ENCODE measurements around the gene UBR3.

UBR3 gene

DNA sequence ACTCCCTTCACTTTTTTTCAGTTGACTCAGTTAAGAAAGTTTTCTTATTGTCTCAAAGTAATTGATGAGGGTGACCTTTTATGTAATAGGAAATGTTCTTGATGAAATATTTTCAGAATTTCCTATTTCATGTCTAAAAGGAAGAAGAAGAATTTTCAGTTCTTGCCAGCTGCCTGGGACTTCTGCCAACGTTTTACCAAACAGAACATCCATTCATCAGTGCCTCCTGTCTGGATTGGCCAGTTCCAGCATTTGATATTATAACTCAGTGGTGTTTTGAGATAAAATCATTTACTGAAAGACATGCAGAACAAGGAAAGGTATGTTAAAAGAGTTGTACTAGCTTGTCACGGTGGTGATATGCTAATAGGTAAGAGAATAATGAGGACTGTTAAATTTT, 246.0 kb downstream of the UBR3 start:
- Histone ChIP-seq H3K4me3 (ENCODE audit: low read length) (no peak overlapping the region), H3K4me1 (ENCODE audit: insufficient read depth, low read length) (peaks cover 23% of the 10 kb centered on the region; the same call in 1 of the 2 replicates), H3K9ac (ENCODE audit: low read depth, low read length) (no peak overlapping the region), H3K27me3 (ENCODE audit: insufficient read depth, low read length) (no peaks in the 10 kb centered on the region), H3K27ac (ENCODE audit: low read length) (no peak overlapping the region), H3K9me3 (ENCODE audit: insufficient read depth, low read depth, low read length) (peaks cover 15% of the 10 kb centered on the region; the same call in 1 of the 2 replicates), H3K36me3 (ENCODE audit: insufficient read depth, low read depth, low read length) (peaks cover 22% of the 10 kb centered on the region; the same call in 1 of the 2 replicates)

DNA sequence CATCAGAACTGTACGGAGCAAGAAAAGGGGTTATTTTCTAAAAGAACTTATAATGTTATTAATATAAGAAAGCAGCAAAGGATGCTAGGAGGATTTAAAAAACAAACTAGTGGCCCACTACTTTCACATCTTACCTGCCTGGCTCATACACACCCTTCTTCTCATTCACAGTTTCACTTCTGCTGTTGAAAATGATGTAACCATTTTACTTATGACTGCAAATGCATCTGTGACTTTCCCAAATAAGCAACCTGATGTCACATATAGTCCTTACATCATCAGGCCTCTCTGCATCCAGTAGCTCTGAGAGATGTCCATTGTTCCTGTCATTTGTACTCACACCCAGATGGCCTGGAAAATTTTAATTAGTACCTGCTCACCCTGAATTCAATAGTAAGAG, 248.9 kb downstream of the UBR3 start:
- H3K4me1 ChIP-seq (ENCODE audit: insufficient read depth, low read length): peaks cover 39% of the 10 kb centered on the region
- H3K36me3 ChIP-seq (ENCODE audit: insufficient read depth, low read depth, low read length): peaks cover 5% of the 10 kb centered on the region; the same call in 1 of the 2 replicates
- no peak overlapping the region for H3K4me3 ChIP-seq (ENCODE audit: low read length)
- no peak overlapping the region for H3K9ac ChIP-seq (ENCODE audit: low read depth, low read length)
- H3K9me3 ChIP-seq (ENCODE audit: insufficient read depth, low read depth, low read length): peaks cover 6% of the 10 kb centered on the region; the same call in 1 of the 2 replicates
- no peak overlapping the region for H3K27ac ChIP-seq (ENCODE audit: low read length)
- H3K27me3 ChIP-seq (ENCODE audit: insufficient read depth, low read length): no peaks in the 10 kb centered on the region

DNA sequence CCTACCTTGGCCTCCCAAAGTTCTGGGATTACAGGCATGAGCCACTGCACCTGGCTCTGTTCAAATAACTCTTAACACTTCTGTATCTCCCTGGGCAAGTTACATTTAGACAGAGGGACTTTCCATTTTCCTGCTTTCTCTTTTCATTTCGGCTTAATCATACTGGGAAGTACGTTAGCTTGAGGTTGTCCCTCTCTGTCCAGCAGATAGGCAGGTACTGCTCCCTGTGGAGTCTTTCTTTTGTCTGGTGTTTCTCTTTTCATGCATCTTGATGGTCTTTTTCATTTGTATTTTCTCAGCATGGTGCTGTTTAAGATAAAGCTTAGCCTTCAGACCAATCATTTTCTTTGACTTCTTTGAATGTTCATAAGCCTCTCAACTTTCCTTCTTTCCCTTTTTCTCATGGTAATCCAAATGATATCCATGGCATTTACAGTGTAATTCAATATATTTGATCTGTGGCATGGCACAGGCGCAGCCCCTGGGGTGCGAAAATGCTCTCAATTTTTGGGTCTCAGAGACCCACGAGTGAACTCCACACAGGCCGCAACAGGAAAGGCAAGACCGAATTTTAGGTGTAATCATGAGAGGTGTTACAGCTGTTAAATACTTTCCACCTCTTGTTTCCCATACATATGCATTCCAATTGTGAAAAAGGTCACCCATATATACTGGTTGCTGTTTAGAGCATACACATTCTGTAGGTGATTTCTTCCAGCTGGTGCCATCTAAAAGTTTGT, 250.7 kb downstream of the UBR3 start:
- Histone ChIP-seq H3K9me3 (ENCODE audit: insufficient read depth, low read depth, low read length) (no peaks in the 10 kb centered on the region), H3K27ac (ENCODE audit: low read length) (peak overlapping the region; percentile 16), H3K36me3 (ENCODE audit: insufficient read depth, low read depth, low read length) (no peaks in the 10 kb centered on the region), H3K9ac (ENCODE audit: low read depth, low read length) (no peak overlapping the region), H3K4me3 (ENCODE audit: low read length) (no peak overlapping the region), H3K4me1 (ENCODE audit: insufficient read depth, low read length) (peaks cover 40% of the 10 kb centered on the region), H3K27me3 (ENCODE audit: insufficient read depth, low read length) (no peaks in the 10 kb centered on the region)

DNA sequence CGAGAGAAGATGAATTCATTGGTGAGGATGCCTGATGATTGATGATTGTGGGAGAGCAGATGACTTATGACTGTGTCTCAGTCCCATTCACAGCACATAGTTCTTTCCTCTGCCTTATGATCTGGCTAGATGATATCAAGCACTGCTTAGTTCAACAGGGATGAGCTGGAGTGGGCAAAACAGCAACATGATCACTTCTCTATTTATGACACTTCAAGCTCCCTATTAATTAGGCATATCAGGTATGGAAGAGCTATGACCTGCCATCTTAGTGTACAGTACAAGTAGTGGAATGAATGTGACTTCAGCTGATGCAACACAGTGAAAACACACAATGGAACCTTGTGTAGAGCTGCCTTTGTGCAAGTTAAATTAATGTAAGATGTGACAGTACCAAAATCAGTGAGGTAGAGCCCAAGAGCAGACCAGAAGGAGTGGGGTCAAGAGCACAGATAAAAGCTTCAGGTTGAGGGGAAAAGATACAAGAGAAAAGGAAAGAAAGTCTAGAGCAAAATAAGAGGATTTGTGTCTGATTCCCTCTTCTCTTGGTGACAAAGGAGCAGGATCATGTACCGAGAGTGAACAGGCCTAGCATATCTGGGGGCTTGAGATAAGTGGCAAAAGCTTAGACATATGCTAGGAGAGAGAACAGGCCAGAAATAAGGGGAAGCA, 257.7 kb downstream of the UBR3 start:
- Histone ChIP-seq H3K36me3 (ENCODE audit: insufficient read depth, low read depth, low read length) (no peaks in the 10 kb centered on the region), H3K4me3 (ENCODE audit: low read length) (no peak overlapping the region), H3K9ac (ENCODE audit: low read depth, low read length) (peak overlapping the region; percentile 23; the same call in 1 of the 2 replicates), H3K4me1 (ENCODE audit: insufficient read depth, low read length) (peaks cover 47% of the 10 kb centered on the region), H3K27ac (ENCODE audit: low read length) (peak overlapping the region; percentile 6), H3K27me3 (ENCODE audit: insufficient read depth, low read length) (no peaks in the 10 kb centered on the region), H3K9me3 (ENCODE audit: insufficient read depth, low read depth, low read length) (no peaks in the 10 kb centered on the region)

DNA sequence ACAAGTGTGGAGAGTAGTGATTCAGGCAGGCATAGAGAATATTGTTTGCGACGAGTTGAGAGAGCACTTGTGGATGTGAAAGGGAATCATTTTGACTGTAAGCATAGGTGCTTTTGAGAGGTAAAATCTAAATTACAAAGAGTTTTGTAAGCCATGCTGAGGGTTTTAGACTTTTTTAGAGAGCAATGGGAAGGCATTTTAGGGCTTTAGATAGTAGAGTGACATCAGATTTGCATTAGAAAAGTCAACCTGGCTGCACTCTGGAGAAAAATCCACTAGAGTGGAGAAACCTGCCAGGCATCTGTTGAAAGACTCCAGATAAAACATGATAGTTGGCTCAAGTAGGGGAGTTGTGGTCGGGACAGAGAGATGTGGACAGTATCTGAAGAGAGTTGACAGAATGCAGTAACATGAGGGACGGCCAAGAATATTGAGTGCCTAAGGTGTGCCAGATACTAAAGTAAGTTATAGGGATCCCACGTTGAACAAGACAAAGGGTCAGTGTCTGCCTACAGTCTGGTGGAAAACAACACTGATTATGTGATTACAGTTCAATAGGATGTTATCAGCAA, 258.9 kb downstream of the UBR3 start:
- Histone ChIP-seq H3K27me3 (ENCODE audit: insufficient read depth, low read length) (no peaks in the 10 kb centered on the region), H3K9ac (ENCODE audit: low read depth, low read length) (0 out of 2 replicates have a peak overlapping the region, but pooled peaks have one; percentile 25), H3K27ac (ENCODE audit: low read length) (peak overlapping the region; percentile 19), H3K9me3 (ENCODE audit: insufficient read depth, low read depth, low read length) (peaks cover under 1% of the 10 kb centered on the region), H3K4me1 (ENCODE audit: insufficient read depth, low read length) (peaks cover 45% of the 10 kb centered on the region), H3K36me3 (ENCODE audit: insufficient read depth, low read depth, low read length) (no peaks in the 10 kb centered on the region), H3K4me3 (ENCODE audit: low read length) (peak overlapping the region; percentile 22)

DNA sequence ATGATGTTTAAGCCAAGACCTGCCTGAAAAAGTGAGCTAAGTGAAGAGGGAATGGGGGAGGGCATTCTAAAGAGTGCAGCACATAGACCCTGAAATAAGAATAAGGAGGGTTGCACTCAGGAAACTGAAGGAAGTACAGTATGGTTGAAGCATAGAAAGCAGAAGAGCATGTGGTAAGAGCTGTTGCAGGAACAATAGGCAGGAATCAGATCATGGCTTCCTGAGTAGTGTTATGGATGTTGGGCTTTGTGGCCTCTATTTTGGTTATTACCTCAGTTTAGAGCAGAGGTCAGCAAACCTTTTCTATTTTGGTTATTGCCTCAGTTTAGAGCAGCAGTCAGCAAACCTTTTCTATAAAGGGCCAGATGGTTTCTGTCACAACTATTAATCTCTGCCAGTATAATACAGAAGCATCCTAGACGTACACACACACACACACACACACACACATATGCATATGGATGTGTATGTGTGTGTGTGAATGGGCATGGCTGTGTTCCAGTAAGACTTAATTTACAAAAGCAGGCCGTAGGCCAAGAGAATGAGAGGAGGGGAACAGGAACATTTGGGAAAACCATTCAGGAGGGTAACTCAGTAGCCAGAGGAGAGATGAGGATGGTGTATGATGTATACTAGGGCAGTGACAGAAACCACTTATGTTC, 259.6 kb downstream of the UBR3 start:
- Histone ChIP-seq H3K4me3 (ENCODE audit: low read length) (peak overlapping the region; percentile 22; the same call in 1 of the 2 replicates), H3K27ac (ENCODE audit: low read length) (peak overlapping the region; percentile 9), H3K9ac (ENCODE audit: low read depth, low read length) (no peak overlapping the region)

DNA sequence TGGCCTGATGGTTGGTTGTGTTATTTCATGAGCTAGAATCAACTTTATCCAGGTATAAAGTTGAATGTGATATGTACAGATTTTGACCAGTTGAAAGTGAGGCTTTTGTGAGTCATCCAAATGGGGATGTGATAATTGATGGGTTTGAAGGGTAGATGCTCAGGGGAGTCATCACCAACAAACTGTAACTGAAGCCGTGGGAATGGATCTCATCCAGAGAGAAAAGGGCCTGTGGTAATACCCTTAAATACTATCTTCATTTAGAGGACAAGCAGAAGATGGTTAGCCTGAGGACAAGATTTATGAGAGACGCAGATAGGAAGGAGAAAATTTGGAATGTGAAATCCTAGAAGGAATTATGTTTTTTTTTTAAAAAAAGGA, 260.1 kb downstream of the UBR3 start:
- H3K36me3 ChIP-seq (ENCODE audit: insufficient read depth, low read depth, low read length): no peaks in the 10 kb centered on the region
- no peaks in the 10 kb centered on the region for H3K27me3 ChIP-seq (ENCODE audit: insufficient read depth, low read length)
- H3K27ac ChIP-seq (ENCODE audit: low read length): no peak overlapping the region
- no peak overlapping the region for H3K4me3 ChIP-seq (ENCODE audit: low read length)
- peaks cover 13% of the 10 kb centered on the region for H3K9me3 ChIP-seq (ENCODE audit: insufficient read depth, low read depth, low read length)
- H3K4me1 ChIP-seq (ENCODE audit: insufficient read depth, low read length): peaks cover 45% of the 10 kb centered on the region
- H3K9ac ChIP-seq (ENCODE audit: low read depth, low read length): no peak overlapping the region

More for the DNA sequence above, 259.6 kb downstream of the UBR3 start:
- Histone ChIP-seq H3K9me3 (ENCODE audit: insufficient read depth, low read depth, low read length) (peaks cover 8% of the 10 kb centered on the region), H3K4me1 (ENCODE audit: insufficient read depth, low read length) (peaks cover 45% of the 10 kb centered on the region), H3K36me3 (ENCODE audit: insufficient read depth, low read depth, low read length) (no peaks in the 10 kb centered on the region), H3K27me3 (ENCODE audit: insufficient read depth, low read length) (no peaks in the 10 kb centered on the region)

DNA sequence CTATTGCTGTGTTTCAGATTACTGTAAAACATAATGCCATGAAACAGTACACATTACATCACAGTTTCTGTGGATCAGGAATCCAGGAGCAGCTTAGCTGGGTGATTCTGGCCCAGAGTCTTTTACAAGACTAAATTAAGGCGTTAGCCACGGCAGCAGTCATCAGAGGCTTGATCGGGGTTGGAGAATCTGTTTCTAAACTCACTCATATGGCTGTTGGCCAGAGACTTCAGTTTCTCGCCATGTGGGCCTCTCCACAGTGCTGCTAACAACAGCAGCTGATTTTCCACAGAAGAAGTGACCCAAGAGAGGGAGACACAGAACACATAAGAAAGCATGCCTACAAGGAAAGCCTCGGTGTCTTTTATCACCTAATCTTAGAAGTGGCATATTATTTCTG, 261.5 kb downstream of the UBR3 start:
- no peaks in the 10 kb centered on the region for H3K36me3 ChIP-seq (ENCODE audit: insufficient read depth, low read depth, low read length)
- no peak overlapping the region for H3K27ac ChIP-seq (ENCODE audit: low read length)
- no peaks in the 10 kb centered on the region for H3K27me3 ChIP-seq (ENCODE audit: insufficient read depth, low read length)

DNA sequence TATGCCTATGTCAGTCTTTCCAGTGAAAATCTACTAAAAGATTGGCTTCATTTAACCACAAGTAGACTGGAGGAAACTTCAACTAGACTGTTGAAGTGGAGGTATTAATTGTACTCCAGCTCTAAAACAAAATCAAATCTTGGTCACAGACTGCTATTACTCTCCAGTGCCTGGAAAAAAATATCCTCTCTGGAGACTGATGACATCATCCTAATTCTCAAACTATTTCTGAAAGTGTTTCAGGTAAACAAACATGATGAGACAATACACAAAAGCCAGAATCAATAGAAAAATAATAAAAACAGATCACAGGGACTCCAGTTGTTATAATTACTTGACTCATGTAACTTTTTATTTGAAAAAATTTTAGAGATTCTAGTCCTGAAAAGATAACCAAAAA, 263.0 kb downstream of the UBR3 start:
- H3K36me3 ChIP-seq (ENCODE audit: insufficient read depth, low read depth, low read length): no peaks in the 10 kb centered on the region
- H3K4me3 ChIP-seq (ENCODE audit: low read length): no peak overlapping the region
- peaks cover 21% of the 10 kb centered on the region for H3K4me1 ChIP-seq (ENCODE audit: insufficient read depth, low read length)
- H3K9me3 ChIP-seq (ENCODE audit: insufficient read depth, low read depth, low read length): peaks cover 15% of the 10 kb centered on the region
- H3K27me3 ChIP-seq (ENCODE audit: insufficient read depth, low read length): no peaks in the 10 kb centered on the region
- no peak overlapping the region for H3K27ac ChIP-seq (ENCODE audit: low read length)
- H3K9ac ChIP-seq (ENCODE audit: low read depth, low read length): no peak overlapping the region

More for the DNA sequence above, 261.5 kb downstream of the UBR3 start:
- H3K9me3 ChIP-seq (ENCODE audit: insufficient read depth, low read depth, low read length): peaks cover 15% of the 10 kb centered on the region
- H3K4me3 ChIP-seq (ENCODE audit: low read length): no peak overlapping the region
- H3K4me1 ChIP-seq (ENCODE audit: insufficient read depth, low read length): peaks cover 35% of the 10 kb centered on the region
- H3K9ac ChIP-seq (ENCODE audit: low read depth, low read length): no peak overlapping the region

DNA sequence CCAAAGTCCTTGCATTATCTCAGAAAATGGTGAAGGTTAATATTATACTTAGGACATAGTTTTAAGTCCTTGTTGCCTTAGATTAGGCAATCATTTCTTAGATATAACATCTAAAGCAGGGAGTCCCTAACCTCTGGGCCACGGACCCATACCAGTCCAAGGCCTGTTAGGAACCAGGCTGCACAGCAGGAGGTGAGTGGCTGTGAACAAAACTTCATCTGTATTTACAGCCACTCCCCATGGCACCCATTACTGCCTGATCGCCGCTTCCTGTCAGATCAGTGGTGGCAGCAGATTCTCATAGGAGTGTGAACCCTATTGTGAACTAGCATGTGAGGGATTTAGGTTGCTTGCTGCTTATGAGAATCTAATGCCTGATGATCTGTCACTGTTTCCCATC, 264.2 kb downstream of the UBR3 start:
- Histone ChIP-seq H3K27ac (ENCODE audit: low read length) (no peak overlapping the region), H3K4me1 (ENCODE audit: insufficient read depth, low read length) (peaks cover 9% of the 10 kb centered on the region), H3K36me3 (ENCODE audit: insufficient read depth, low read depth, low read length) (no peaks in the 10 kb centered on the region), H3K9me3 (ENCODE audit: insufficient read depth, low read depth, low read length) (peaks cover 15% of the 10 kb centered on the region), H3K4me3 (ENCODE audit: low read length) (no peak overlapping the region), H3K27me3 (ENCODE audit: insufficient read depth, low read length) (no peaks in the 10 kb centered on the region), H3K9ac (ENCODE audit: low read depth, low read length) (no peak overlapping the region)

DNA sequence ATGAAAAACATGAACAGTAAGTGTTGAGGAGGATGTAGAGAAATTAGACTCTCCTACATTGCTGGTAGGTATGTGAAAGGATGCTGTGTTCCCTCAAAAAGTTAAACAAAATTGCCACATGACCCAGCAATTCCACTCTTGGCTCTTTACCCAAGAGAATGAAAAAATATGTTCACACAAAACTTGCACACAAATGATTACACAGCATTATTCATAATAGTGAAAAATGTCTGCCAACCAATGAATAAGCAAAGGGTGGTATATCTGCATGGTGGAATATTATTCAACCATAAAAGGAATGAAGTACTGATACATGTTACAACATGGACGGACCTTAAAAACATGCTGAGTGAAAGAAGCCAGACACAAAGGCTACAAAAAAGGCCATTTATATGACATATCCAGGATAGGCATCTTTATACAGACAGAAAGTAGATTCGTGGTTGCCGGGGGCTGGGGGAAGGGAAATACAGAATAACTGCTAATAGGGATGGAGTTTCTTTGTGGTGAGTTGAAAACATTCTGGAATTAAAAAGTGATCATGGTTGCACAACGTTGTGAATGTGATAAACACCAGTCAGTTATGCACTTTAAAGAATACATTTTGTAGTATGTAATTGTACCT, 265.3 kb downstream of the UBR3 start:
- Histone ChIP-seq H3K9me3 (ENCODE audit: insufficient read depth, low read depth, low read length) (peaks cover 15% of the 10 kb centered on the region), H3K27me3 (ENCODE audit: insufficient read depth, low read length) (no peaks in the 10 kb centered on the region), H3K36me3 (ENCODE audit: insufficient read depth, low read depth, low read length) (no peaks in the 10 kb centered on the region), H3K4me3 (ENCODE audit: low read length) (no peak overlapping the region), H3K27ac (ENCODE audit: low read length) (no peak overlapping the region), H3K9ac (ENCODE audit: low read depth, low read length) (no peak overlapping the region), H3K4me1 (ENCODE audit: insufficient read depth, low read length) (no peaks in the 10 kb centered on the region; the same call in 1 of the 2 replicates)

Measured in iPS-20b (cell line).